GM23338 (cell line): Measurements from ENCODE around the gene NPVF. TPM values are rescaled to one million over a fixed set of nuclear protein-coding genes. Genes with fewer than 3 reads are reported as not detected.

Experiments used
- ATAC-seq: fragments of 200-7000 bp; cut with Tn5 transposase; 3 replicates; pipeline ENCODE4 v1.9.1; 2020
- DNase-seq: peaks from one replicate; pipeline ENCODE4 v3.0.0-alpha.2; 2015; ENCODE audit warnings: low spot score
- H2AFZ ChIP-seq: fragments of 200-600 bp; sonication (generic); 2 replicates; pipeline ENCODE4 v1.8.0; 2016; ENCODE audit warnings: antibody characterized with exemption, mild to moderate bottlenecking, moderate library complexity
- H3F3A ChIP-seq: fragments of 200-600 bp; sonication (generic); replicated peaks from 2 replicates; pipeline ENCODE4 v1.8.0; 2017; ENCODE audit warnings: antibody characterized with exemption, mixed run types, low read depth
- H3K27ac ChIP-seq: fragments of 200-600 bp; sonication (generic); 2 replicates; pipeline ENCODE4 v1.6.1; 2016; ENCODE audit warnings: low read depth
- H3K27me3 ChIP-seq: fragments of 200-600 bp; sonication (generic); 2 replicates; pipeline ENCODE4 v1.8.0; 2016; ENCODE audit warnings: mild to moderate bottlenecking, mixed run types, moderate library complexity; ENCODE audit not compliant: insufficient read depth
- H3K36me3 ChIP-seq: fragments of 200-600 bp; sonication (generic); 2 replicates; pipeline ENCODE4 v1.8.0; 2016; ENCODE audit warnings: mild to moderate bottlenecking; ENCODE audit not compliant: insufficient read depth
- H3K4me1 ChIP-seq: fragments of 200-600 bp; sonication (generic); 2 replicates; pipeline ENCODE4 v1.8.0; 2016; ENCODE audit warnings: mild to moderate bottlenecking, moderate library complexity; ENCODE audit not compliant: insufficient read depth
- H3K4me2 ChIP-seq: fragments of 200-600 bp; sonication (generic); 2 replicates; pipeline ENCODE4 v1.7.1; 2017; ENCODE audit warnings: mixed run types
- H3K4me3 ChIP-seq: fragments of 200-600 bp; sonication (generic); 2 replicates; pipeline ENCODE4 v1.6.1; 2016; ENCODE audit warnings: mixed run types
- H3K79me2 ChIP-seq: fragments of 200-600 bp; sonication (generic); replicated peaks from 2 replicates; pipeline ENCODE4 v1.8.0; 2017; ENCODE audit warnings: mild to moderate bottlenecking; ENCODE audit not compliant: insufficient read depth
- H3K9me2 ChIP-seq: fragments of 200-600 bp; sonication (generic); 2 replicates; pipeline ENCODE4 v1.8.0; 2017; ENCODE audit not compliant: insufficient read depth
- H4K20me1 ChIP-seq: fragments of 200-600 bp; sonication (generic); replicated peaks from 2 replicates; pipeline ENCODE4 v1.8.0; 2017; ENCODE audit warnings: mild to moderate bottlenecking; ENCODE audit not compliant: insufficient read depth
- H3K27ac Mint-ChIP-seq: 2 replicates; pipeline ENCODE4 v1.8.0; 2020; ENCODE audit warnings: inconsistent platforms, mild to moderate bottlenecking, moderate library complexity, mixed read lengths
- H3K27me3 Mint-ChIP-seq: 3 replicates; pipeline ENCODE4 v1.8.0; 2022; ENCODE audit warnings: low read depth, mild to moderate bottlenecking, moderate library complexity, mixed read lengths, inconsistent platforms; ENCODE audit not compliant: insufficient read depth, poor library complexity
- H3K36me3 Mint-ChIP-seq: 3 replicates; pipeline ENCODE4 v1.8.0; 2021; ENCODE audit warnings: low read depth, mild to moderate bottlenecking, inconsistent platforms, moderate library complexity, mixed read lengths
- H3K4me1 Mint-ChIP-seq: 3 replicates; pipeline ENCODE4 v1.8.0; 2020; ENCODE audit warnings: mild to moderate bottlenecking, inconsistent platforms, mixed read lengths
- H3K4me3 Mint-ChIP-seq: 3 replicates; pipeline ENCODE4 v1.8.0; 2021; ENCODE audit warnings: moderate library complexity, mild to moderate bottlenecking, inconsistent platforms, mixed read lengths
- H3K9me3 Mint-ChIP-seq: 3 replicates; pipeline ENCODE4 v1.8.0; 2020; ENCODE audit warnings: moderate library complexity, mild to moderate bottlenecking, inconsistent platforms, mixed read lengths
- CREB1 ChIP-seq: fragments of 250-450 bp; sonication (Bioruptor Pico); IDR thresholded peaks from 2 replicates; pipeline ENCODE4 v1.5.0; 2020; ENCODE audit warnings: low read depth, mild to moderate bottlenecking, moderate library complexity
- EZH2 ChIP-seq: fragments of 200-600 bp; sonication (generic); IDR thresholded peaks from one replicate; pipeline ENCODE4 v1.8.0; 2017; ENCODE audit warnings: antibody characterized with exemption, mild to moderate bottlenecking, low read depth; ENCODE audit not compliant: unreplicated experiment
- EZH2phosphoT487 ChIP-seq: fragments of 200-600 bp; sonication (generic); IDR thresholded peaks from one replicate; pipeline ENCODE4 v1.8.1; 2018; ENCODE audit warnings: antibody characterized with exemption; ENCODE audit not compliant: unreplicated experiment
- NANOG ChIP-seq: IDR thresholded peaks from 2 replicates; pipeline ENCODE4 v1.6.1; 2016; ENCODE audit warnings: antibody characterized with exemption, borderline replicate concordance
- STAT1 ChIP-seq: IDR thresholded peaks from one replicate; pipeline ENCODE4 v1.6.1; 2016; ENCODE audit warnings: antibody characterized with exemption; ENCODE audit not compliant: unreplicated experiment
- ZNF114 ChIP-seq: fragments of 250-450 bp; sonication (Bioruptor Pico); IDR thresholded peaks from 2 replicates; pipeline ENCODE4 v1.5.0; 2020; ENCODE audit warnings: mild to moderate bottlenecking, moderate library complexity
- ZNF331 ChIP-seq: fragments of 250-450 bp; sonication (Bioruptor Pico); IDR thresholded peaks from 2 replicates; pipeline ENCODE4 v1.5.0; 2020; ENCODE audit warnings: low read depth, mild to moderate bottlenecking, moderate library complexity
- polyA plus RNA-seq: library from polyadenylated mRNA; unstranded; fragments of >200 nt; fragmentation: Nextera tagmentation; extraction: Ambion mirVana; gene quantifications from 2 replicates; pipeline ENCODE4 v1.2.1, GENCODE V29; 2016
- total RNA-seq: library from RNA; depleted of rRNA; stranded (reverse); fragments of >200 nt; shearing (Covaris generic); gene quantifications from 2 replicates; pipeline ENCODE4 v1.2.3, GENCODE V29; 2014
- TF ChIP-seq, protein P1 (sequence below): fragments of 250-450 bp; sonication (Bioruptor Pico); IDR thresholded peaks from 2 replicates; pipeline ENCODE4 v1.5.0; 2020; ENCODE audit warnings: mild to moderate bottlenecking, moderate library complexity

NPVF gene
- total and polyA plus RNA-seq, 2 experiments from 2014 or later = not detected

DNA sequence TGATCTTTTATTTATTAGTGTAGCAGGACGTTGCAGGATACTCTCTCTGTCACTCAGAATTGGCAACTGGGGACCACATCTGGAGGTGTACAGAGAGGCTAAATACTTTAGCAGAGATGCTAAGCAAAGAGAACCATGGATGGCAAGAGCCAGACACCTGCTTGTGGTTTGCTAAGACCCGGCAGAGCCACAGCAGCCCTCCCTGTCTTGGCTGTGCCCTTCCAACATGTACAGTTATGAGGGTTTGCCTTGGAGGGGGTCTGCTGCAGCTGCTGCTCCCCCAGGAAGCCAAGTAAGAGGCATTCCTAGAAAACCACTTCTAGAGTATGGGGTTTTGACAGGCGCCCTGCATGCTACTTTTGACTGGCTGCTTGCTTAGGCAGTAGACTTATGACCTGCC is 5.1 kb downstream of the NPVF start (continued):
- TF ChIP-seq, protein P1, sequence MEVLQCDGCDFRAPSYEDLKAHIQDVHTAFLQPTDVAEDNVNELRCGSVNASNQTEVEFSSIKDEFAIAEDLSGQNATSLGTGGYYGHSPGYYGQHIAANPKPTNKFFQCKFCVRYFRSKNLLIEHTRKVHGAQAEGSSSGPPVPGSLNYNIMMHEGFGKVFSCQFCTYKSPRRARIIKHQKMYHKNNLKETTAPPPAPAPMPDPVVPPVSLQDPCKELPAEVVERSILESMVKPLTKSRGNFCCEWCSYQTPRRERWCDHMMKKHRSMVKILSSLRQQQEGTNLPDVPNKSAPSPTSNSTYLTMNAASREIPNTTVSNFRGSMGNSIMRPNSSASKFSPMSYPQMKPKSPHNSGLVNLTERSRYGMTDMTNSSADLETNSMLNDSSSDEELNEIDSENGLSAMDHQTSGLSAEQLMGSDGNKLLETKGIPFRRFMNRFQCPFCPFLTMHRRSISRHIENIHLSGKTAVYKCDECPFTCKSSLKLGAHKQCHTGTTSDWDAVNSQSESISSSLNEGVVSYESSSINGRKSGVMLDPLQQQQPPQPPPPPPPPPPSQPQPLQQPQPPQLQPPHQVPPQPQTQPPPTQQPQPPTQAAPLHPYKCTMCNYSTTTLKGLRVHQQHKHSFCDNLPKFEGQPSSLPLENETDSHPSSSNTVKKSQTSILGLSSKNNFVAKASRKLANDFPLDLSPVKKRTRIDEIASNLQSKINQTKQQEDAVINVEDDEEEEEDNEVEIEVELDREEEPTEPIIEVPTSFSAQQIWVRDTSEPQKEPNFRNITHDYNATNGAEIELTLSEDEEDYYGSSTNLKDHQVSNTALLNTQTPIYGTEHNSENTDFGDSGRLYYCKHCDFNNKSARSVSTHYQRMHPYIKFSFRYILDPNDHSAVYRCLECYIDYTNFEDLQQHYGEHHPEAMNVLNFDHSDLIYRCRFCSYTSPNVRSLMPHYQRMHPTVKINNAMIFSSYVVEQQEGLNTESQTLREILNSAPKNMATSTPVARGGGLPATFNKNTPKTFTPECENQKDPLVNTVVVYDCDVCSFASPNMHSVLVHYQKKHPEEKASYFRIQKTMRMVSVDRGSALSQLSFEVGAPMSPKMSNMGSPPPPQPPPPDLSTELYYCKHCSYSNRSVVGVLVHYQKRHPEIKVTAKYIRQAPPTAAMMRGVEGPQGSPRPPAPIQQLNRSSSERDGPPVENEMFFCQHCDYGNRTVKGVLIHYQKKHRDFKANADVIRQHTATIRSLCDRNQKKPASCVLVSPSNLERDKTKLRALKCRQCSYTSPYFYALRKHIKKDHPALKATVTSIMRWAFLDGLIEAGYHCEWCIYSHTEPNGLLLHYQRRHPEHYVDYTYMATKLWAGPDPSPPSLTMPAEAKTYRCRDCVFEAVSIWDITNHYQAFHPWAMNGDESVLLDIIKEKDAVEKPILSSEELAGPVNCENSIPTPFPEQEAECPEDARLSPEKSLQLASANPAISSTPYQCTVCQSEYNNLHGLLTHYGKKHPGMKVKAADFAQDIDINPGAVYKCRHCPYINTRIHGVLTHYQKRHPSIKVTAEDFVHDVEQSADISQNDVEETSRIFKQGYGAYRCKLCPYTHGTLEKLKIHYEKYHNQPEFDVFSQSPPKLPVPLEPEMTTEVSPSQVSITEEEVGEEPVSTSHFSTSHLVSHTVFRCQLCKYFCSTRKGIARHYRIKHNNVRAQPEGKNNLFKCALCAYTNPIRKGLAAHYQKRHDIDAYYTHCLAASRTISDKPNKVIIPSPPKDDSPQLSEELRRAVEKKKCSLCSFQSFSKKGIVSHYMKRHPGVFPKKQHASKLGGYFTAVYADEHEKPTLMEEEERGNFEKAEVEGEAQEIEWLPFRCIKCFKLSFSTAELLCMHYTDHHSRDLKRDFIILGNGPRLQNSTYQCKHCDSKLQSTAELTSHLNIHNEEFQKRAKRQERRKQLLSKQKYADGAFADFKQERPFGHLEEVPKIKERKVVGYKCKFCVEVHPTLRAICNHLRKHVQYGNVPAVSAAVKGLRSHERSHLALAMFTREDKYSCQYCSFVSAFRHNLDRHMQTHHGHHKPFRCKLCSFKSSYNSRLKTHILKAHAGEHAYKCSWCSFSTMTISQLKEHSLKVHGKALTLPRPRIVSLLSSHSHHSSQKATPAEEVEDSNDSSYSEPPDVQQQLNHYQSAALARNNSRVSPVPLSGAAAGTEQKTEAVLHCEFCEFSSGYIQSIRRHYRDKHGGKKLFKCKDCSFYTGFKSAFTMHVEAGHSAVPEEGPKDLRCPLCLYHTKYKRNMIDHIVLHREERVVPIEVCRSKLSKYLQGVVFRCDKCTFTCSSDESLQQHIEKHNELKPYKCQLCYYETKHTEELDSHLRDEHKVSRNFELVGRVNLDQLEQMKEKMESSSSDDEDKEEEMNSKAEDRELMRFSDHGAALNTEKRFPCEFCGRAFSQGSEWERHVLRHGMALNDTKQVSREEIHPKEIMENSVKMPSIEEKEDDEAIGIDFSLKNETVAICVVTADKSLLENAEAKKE = no peak
- no peak for TF ChIP-seq EZH2
- TF ChIP-seq EZH2phosphoT487 = no peak
- TF ChIP-seq ZNF331 (CRISPR knock-in tag) = no peak

DNA sequence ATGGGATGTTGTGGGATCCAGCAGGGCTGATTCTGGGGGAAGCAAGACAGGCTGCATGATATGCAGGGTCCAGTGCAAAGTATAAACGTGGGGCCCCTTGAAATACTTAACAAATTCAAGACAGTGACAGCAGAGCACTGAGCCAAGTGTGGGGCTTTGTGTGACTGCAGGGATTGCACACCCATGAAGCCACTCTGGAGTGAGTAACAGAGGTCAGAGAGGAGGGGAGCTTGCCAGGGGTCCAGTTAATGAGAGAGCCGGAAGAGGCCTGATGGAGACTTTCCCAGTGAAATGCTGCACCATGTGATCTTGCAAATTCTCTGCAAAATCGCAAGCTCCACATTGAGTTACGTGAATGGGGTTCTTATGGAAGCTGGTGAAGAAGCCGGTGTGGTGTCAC is 5.6 kb downstream of the NPVF start:
- no peaks in the 10 kb centered on the region for H4K20me1 ChIP-seq
- H3K4me2 ChIP-seq = no peak overlapping the region
- H3K79me2 ChIP-seq = no peaks in the 10 kb centered on the region
- TF ChIP-seq EZH2phosphoT487 (no peak), STAT1 (no peak), NANOG (no peak), ZNF114 (CRISPR knock-in tag) (no peak), CREB1 (CRISPR knock-in tag) (no peak)
- no peaks in the 10 kb centered on the region for H3K27me3 ChIP-seq
- H3K9me2 ChIP-seq = no peaks in the 10 kb centered on the region
- no peaks in the 10 kb centered on the region for H3K4me1 ChIP-seq
- peaks cover 4% of the 10 kb centered on the region for H3K27me3 Mint-ChIP-seq
- H3F3A ChIP-seq = no peaks in the 10 kb centered on the region
- DNase-seq = no peak
- no peaks in the 10 kb centered on the region for H3K9me3 Mint-ChIP-seq
- H3K4me1 Mint-ChIP-seq = no peaks in the 10 kb centered on the region
- no peak for ATAC-seq
- H2AFZ ChIP-seq = peak overlapping the region; percentile 56; the same call in 1 of the 2 replicates
- no peak overlapping the region for H3K27ac ChIP-seq
- H3K27ac Mint-ChIP-seq = no peak overlapping the region
- H3K36me3 ChIP-seq = no peaks in the 10 kb centered on the region
- H3K36me3 Mint-ChIP-seq = no peaks in the 10 kb centered on the region
- no peak overlapping the region for H3K4me3 ChIP-seq
- no peak overlapping the region for H3K4me3 Mint-ChIP-seq
